ENCODE data around the gene TMEM214.

Gene TMEM214

GRCh38 chr2:27042159-27042661, 9.4 kb downstream of the TMEM214 start:
- no peak for DNase-seq

GRCh38 chr2:27042985-27043634, 10.3 kb downstream of the TMEM214 start:
- no peak for DNase-seq

- peak; percentile 65 for DNase-seq
Measured at GRCh38 chr2:27049422-27050280, 16.9 kb downstream of the TMEM214 start.

GRCh38 chr2:27050281-27050995, 17.7 kb downstream of the TMEM214 start:
- peak; percentile 89 for DNase-seq

- DNase-seq = peak; percentile 95
Measured at GRCh38 chr2:27050996-27051901, 18.5 kb downstream of the TMEM214 start, which contains the start of gene AGBL5. AGBL5 (plus strand) TSS chr2:27051668; CDS start chr2:27052959, 1,291 bp downstream.

GRCh38 chr2:27051902-27052645, 19.3 kb downstream of the TMEM214 start:
- DNase-seq = no peak

GRCh38 chr2:27053321-27053720, 20.6 kb downstream of the TMEM214 start:
- DNase-seq = no peak

GRCh38 chr2:27053776-27054175, 21.0 kb downstream of the TMEM214 start:
- no peak for DNase-seq

- no peak for DNase-seq
Measured at GRCh38 chr2:27054721-27055120, 22.0 kb downstream of the TMEM214 start.

GRCh38 chr2:27057184-27057583, 24.4 kb downstream of the TMEM214 start:
- no peak for DNase-seq

GRCh38 chr2:27058210-27058609, 25.4 kb downstream of the TMEM214 start:
- DNase-seq = no peak

GRCh38 chr2:27059141-27059820, 26.5 kb downstream of the TMEM214 start:
- DNase-seq = no peak

- DNase-seq = no peak
Measured at GRCh38 chr2:27060323-27060722, 27.6 kb downstream of the TMEM214 start.

- no peak for DNase-seq
Measured at GRCh38 chr2:27065128-27065527, 32.4 kb downstream of the TMEM214 start.

GRCh38 chr2:27067385-27067784, 34.6 kb downstream of the TMEM214 start:
- no peak for DNase-seq

- no peak for DNase-seq
Measured at GRCh38 chr2:27069436-27069835, 36.7 kb downstream of the TMEM214 start.

- no peak for DNase-seq
Measured at GRCh38 chr2:27069961-27070618, 37.3 kb downstream of the TMEM214 start.

- no peak for DNase-seq
Measured at GRCh38 chr2:27070653-27071276, 38.0 kb downstream of the TMEM214 start.

GRCh38 chr2:27071277-27071989, 38.7 kb downstream of the TMEM214 start, which contains the start of gene OST4:
OST4 (minus strand) TSS chr2:27071654.
- peak; percentile 93 for DNase-seq

Data from CD4-positive, alpha-beta T cell treated with Interleukin-17A for 4 hours (primary cell).